GM18870 (cell line): Measurements from ENCODE around the gene ZNF341.

ENCODE experiments used
- ATAC-seq: cut with Tn5 transposase; IDR thresholded peaks from one replicate; pipeline ENCODE4 v1.9.1; 2021; ENCODE audit warnings: moderate library complexity; ENCODE audit not compliant: unreplicated experiment

The ZNF341 gene

GRCh38 chr20:33701629-33702450 lies 30.0 kb upstream of the ZNF341 start:
- ATAC-seq: no peak

GRCh38 chr20:33702861-33703260 lies 28.9 kb upstream of the ZNF341 start:
- no peak for ATAC-seq

- ATAC-seq: no peak
These were observed 28.2 kb upstream of the ZNF341 start for GRCh38 chr20:33703498-33704137.

DNA sequence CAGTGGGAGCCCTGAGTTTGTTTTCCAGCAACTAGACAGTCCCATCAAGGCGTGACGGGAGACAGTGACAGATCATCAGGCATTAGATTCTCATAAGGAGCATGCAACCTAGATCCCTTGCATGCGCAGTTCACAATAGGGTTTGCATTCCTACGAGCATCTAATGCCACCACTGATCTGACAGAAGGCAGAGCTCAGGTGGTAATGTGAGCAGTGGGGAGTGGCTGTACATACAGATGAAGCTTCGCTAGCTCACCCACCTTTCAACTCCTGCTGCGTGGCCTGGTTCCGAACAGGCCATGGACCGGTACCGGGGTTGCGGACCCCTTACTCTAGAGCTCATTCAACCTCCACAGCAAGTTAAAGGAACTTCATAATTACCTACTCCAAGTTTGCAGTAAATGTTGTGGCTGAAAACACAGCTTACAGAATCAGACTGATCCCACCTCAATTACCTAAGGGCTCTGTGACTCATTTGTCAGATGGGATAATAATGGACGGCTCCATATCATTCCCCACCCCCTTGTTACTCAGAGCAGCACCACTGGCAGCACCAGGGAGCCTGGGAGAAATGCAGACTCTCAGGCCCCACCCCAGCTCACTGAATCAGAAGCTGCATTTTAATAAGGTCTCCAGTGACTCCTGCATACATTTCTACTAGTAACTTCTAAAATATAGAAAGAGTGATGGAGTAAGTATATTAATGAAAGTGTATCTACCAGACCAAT lies 27.4 kb upstream of the ZNF341 start:
- no peak for ATAC-seq

DNA sequence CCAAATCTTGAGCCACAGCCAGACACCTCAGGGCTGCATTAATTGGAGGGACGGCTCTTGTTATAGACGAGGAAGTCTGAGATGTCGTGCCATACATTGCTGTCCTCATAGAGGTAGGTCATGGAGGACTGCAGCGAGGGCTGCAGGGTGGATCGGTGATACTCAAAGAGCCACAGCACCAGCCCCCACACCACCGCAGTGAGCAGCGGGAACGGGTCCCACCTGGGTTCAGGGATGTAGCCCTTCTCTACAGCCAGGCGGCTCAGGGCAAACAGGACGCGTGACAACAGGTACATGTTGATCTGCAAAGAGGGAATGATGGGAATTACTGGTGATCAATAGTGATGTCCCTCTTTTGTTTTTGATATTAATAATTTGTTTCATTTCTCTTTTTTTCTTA lies 24.1 kb upstream of the ZNF341 start:
- no peak for ATAC-seq

DNA sequence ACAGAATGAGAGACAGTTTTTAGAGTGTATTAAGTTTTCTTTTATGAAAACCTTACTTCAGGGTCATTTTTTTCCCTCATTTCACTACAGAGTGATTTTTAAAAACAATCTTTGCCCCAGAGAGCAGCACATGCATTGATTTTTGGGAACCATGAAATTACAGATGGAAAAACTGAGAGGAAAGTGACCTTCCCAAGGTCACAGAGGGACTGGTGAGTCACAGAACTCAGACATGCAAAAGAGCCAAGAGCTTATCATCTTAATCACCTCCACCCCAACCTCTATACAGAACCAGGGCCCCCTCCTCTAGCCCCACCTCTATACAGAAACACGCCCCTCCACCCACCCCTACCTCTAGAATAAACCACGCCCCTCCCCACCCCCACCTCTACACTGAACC lies 22.4 kb upstream of the ZNF341 start:
- ATAC-seq: no peak

DNA sequence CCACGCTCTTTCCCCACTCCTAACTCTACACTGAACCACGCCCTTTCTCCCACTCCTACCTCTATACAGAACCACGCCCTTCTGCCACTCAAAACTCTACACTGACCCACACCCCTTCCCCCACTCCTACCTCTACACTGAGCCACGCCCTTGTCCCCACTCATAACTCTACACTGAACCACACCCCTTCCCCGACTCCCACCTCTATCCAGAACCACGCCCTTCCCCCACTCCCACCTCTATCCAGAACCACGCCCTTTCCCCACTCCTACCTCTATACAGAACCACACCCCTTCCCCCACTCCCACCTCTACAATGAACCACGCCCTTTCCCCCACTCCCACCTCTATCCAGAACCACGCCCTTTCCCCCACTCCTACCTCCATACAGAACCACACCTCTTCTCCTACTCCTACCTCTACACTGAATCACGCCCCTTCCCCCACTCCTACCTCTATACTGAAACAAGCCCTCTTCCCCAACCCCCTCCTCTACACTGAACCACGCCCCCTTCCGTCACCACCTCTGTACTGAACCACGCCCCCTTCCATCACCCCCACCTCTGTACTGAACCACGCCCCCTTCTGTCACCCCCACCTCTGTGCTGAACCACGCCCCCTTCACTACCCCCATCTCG lies 21.8 kb upstream of the ZNF341 start:
- ATAC-seq: no peak

DNA sequence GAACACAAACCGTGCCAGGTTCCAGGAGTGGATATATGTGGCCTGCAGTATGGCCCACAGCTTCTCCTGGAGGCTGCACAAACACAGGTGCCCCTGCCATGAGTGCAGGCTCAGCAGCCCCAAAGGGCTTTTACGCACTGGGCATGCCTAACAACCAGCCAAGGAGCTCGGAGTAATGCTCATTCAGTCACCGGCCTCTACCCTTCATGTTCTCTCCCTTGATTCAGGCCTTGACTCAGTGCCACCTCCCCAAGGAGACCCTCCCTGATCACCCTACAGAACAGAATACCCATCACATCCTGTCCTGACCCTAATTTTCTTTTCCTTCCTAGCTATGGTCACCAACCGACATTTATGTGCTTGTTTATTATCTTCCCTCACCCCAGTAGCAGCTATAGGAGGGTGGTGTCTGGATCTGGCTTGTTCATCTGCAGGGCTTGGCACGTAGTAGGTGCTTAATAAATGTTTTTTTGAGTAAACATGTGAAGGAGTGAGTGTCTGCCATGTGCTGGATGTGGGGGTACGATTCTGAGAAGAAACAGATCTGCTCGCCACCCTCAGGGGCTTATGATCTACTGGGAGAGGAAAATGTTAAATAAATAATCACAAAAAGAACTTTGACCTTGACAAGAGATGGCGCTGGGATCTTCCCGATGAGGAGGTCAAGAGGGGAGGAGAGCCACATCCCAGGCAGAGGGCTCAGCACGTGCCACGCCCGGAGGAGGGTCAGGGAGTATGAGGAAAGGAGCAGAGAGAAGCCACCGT lies 20.9 kb upstream of the ZNF341 start:
- no peak for ATAC-seq

GRCh38 chr20:33711446-33711738 lies 20.4 kb upstream of the ZNF341 start:
- no peak for ATAC-seq

DNA sequence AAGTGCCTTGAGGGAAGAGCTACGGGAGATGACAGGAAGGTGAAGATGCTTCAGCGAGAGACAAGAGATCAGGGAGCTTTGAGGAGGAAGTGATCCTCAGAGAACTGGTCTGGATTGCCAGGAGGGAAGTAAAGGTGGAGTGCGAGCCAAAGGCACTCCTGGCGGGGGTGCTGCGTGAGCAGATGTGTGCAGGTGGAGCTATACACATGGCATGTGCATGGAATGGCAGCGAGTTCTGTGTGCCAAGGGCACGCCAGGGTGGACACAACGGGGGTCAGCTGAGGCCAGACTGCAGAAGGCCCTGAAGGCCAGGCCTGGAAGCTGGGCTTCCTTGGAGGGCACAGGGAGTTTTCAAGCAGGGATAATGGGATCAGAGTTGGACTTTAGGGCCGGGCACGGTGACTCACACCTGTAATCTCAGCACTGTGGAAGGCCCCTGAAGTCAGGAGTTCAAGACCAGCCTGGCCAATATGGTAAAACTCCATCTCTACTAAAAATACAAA lies 17.9 kb upstream of the ZNF341 start:
- ATAC-seq: no peak

DNA sequence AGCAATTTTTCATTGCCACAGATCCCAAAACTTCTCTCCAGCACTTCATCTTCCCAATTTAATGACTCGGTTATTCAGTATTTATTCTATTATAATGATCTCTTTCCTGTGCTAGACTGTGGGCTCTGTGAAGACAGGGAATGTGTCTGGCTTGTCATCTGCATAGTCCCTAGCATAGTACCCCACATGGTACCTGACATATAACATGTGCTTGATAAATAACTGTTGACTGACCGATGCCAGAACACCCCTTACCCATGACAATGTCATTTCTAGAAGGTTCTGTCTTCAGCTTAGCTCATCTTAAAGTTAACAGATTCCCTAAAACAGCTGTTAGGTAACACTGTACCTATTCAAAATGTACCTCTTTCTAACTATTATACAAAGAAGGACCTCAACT lies 15.3 kb upstream of the ZNF341 start:
- ATAC-seq: no peak

GRCh38 chr20:33719277-33719988 lies 12.4 kb upstream of the ZNF341 start:
- no peak for ATAC-seq

- peak; percentile 95 for ATAC-seq
These were observed 11.6 kb upstream of the ZNF341 start, which contains the start of gene PXMP4 for GRCh38 chr20:33719989-33720709. Gene PXMP4, minus strand, starts transcription at chr20:33720310. Its CDS starts 103 bp downstream, at chr20:33720207.

- no peak for ATAC-seq
These were observed 10.2 kb upstream of the ZNF341 start for GRCh38 chr20:33721391-33722140.

GRCh38 chr20:33724439-33725094 lies 7.2 kb upstream of the ZNF341 start:
- no peak for ATAC-seq

DNA sequence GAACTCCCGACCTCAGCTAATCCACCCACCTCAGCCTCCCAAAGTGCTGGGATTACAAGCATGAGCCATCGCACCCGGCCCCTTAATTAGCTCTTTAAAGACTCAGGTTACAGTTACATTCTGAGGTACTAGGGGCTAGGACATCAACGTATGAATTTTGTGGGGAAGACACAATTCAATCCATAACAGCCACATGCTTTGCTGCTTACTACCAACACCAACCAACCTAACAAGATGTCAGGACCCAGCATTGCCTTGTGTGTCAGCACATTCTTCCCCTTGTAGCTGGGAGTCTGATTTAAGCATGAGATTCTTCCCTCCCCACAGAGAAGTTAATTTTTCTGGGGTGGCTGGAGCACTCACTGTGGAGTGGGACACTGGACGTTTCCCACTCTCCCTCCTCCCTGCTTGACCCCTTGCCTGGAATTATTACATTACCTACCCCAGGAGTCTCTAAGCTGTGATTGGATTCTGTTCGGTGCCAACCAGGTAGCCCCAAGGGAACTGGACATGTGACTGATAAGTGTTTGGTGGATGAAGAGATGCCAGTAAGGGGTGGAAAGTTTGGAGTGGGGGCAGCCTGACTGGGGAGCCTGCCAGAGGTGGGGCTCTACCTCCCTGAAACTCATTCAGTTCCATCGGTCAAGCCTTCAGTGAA lies 6.1 kb upstream of the ZNF341 start:
- ATAC-seq: no peak

DNA sequence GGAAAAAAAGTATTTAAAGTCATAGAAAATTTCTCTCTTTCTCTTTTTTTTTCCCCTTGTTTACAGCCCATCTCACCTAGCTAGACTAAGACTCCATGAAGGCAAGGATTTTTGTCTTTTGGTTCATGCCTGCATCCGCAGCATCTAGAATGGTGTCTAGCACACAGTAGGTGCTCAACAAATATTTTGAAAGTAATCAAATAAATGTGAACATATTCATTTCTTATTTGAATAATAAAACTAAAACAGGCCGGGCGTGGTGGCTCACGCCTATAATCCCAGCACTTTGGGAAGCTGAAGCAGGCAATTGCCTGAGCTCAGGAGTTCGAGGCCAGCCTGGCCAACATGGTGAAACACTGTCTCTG lies 4.7 kb upstream of the ZNF341 start:
- no peak for ATAC-seq

DNA sequence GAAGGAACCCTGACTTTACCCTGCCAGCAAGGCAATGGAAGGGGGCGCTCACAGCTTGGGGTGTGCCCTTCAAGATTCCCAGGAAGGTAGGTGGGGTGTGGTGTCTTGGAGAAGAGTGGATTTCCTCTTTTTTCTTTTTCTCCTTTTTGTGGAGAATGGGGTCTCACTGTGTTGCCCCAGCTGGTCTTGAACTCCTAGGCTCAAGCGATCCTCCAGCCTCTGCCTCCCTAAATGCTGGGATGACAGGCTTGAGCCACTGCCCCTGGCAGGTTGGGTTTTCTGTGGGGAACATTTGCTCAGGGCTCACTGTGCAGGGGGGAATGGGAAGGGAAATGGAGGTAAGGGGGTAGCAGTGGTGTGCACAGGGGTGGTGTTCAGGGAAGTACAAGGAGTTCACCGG lies 4.0 kb upstream of the ZNF341 start:
- no peak for ATAC-seq
